ENCODE measurements around the gene TTC4.
A peak's percentile ranks its signal among the peaks of the same experiment; 100 is the strongest.

The TTC4 gene

DNA sequence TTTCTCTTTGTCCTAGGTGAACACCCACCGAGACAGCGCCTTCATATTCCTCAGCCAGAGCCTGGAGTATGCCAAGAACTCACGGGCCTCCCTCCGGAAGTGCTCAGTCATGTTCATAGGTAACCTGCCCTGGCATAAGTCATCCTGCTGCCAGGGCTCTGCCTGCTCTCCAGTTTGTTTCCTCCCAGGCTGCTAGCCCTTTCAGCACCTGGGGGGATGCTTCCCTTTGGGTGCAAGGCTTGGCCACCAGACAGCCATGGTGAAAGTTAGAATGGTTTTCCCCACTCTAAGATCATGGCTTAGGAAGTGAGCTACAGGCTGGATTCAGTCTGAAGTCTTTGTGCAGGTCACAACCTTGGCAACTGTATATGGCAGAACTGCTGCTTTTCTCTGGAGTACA, 9.2 kb upstream of the TTC4 start:
- DNase-seq = no peak

DNA sequence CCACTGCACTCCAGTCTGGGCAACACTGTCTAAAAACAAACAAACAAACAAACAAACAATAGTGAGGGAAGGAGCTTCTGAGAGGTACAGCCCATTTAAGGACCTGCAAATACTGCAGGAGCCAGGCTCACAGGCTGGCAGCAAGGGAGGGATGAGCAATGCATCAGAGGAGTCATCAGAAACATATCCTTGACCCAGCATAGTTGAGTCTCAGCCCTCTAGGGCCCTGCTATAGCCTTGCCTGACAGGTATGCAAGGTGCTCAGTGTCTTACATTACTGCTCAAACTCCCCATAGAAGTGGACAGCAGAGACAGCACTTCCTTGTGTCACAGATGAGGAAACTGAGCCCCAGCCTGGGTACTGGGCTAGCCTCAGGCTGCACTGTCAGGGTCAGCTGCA, 7.3 kb upstream of the TTC4 start:
- no peak for DNase-seq

DNA sequence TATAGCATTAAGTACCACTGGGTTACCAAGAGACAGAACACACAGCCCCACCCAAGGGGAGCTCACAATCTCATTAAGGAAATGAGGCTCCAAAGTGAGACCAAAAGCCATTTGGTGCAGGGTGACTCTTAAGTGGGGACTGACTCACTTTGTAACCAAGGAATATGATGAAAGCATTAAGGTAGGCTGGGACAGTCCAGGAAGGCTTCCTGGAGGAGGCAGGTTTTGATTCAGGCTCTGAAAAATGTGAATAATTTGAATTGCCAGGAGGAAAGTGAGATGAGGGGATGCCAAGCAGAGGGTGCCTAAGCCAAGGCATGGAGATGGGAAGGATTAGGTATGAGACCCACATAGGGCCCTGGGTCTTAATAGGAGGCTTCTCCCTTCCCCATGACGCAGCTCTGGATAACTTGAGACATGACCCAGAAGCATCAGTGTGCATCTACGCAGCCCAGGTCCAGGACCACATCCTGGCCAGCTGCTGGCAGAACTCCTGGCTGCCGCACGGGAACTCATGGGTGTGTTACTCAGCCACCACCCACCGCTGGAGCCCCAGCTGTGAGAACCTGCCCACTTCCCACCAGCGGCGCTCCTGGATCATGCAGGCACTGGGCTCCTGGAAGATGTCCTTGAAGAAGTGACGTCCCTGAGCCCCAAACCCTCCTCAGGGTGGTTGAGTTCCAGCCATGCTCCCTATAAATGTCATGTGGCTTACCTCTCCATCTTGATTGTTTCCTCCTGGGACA, 5.9 kb upstream of the TTC4 start:
- no peak for DNase-seq

DNA sequence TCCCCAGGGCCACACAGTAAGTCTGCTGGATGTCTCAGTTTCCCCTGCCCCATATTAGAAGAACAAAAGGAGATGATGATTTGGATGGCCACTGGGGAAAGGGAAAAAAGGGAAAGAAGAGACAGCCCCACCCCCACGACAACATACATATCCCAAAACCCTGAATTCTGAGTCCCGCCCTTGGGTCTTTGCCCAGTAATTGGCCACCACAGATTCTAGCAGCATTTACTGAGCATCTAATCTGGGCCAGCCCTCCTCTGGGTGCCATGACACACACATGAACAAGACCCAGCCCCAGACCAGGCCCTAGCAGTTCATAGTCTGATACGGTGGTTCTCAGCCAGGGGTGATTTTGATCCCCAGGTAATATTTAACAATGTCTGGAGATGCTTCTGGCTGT, 5.2 kb upstream of the TTC4 start:
- DNase-seq = no peak

DNA sequence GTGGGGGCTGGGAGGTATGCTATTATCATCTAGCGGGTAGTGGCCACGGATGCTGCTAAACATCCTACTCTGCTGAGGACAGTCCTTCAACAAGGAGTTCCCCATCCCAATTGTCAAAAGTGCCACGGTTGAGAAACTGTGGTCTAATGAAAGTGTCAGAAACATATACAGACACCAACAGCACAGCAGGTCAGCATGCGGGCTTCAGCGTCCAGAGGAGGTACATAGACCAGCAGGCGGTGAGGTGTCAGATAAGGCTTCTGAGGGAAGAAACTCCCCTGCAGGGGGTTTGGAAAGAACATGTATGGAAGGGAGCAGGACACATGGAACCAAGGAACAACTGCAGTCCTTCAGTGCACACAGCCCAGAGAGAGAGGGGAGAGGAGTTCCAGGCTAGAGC, 4.8 kb upstream of the TTC4 start:
- DNase-seq = no peak

DNA sequence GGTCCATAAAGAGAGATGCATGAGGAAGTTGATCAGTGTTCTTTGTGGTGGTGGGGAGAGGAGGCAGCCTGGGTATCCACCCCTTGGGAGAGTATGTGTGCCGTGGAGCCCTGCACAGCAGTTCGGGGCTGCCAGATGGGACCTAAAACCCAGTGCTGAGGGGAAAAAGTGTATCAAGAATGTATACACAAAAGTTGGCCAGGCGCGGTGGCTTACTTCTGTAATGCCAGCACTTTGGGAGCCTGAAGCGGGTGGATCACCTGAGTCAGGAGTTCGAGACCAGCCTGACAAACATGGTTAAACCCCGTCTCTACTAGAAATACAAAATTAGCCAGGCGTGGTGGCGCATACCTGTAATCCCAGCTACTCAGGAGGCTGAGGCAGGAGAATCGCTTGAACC, 4.1 kb upstream of the TTC4 start:
- no peak for DNase-seq

DNA sequence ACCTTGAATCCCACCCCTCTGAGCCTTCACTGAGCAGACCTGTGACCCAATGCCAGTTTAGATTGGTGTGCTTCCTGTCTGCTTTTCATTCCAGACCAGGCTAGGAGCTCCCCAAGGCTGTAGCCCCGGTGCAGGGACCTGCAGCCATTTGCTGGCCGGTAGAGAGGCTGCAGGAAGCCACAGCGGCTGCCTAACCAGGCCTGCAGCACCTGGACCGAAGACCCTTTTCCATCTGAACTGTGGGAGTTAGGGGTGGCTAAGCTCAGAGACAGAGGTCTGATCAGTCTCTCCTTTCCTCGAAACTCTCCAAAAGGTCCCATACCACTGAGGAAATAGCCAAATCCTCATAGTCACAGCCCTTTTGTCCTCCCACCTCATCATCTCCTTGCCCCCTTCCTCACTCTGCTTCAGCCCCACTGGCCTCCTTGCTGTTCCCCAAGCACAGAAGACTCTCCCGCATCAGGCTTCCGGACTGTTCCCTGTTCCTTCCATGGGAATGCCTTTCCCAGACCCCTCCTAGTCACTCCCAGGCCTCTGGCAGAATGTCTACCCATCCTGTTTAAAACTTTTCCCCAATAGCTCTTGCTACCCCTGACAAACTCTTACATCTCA, 674 bp upstream of the TTC4 start:
- no peak for DNase-seq

DNA sequence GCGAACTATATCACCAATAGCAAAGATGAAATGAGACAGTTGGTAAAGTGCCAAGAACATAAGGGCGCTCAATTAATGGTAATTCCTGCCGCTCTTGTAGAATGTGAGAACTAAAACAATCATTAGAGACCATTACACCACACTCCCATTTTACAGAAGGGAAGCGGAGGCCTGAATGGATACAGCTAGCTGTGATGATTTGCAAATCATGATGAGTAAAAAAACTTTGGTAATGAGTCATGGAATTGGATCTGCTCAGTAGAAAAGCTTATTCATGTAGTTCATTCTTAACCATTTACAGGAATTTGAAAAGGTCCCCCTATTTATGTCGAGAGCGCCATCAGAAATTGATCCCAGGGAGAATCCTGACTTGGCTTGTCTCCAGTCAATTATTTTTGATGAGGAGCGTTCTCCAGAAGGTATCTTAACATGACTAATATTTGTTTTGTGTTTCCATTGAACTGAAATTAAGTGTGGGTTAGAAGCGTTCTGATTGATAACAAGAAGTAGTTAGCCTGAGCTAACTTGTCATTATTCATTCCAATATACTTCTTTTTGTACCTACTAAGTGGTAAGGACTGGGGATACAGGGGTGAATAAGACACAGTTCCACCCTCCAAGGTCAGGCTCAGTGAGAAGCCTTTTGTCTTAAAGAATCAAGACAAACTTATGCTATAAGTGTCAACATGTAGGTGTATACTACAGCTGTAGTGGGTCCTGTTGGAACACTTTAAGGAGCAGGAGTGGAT, 812 bp downstream of the TTC4 start:
- no peak for DNase-seq

DNA sequence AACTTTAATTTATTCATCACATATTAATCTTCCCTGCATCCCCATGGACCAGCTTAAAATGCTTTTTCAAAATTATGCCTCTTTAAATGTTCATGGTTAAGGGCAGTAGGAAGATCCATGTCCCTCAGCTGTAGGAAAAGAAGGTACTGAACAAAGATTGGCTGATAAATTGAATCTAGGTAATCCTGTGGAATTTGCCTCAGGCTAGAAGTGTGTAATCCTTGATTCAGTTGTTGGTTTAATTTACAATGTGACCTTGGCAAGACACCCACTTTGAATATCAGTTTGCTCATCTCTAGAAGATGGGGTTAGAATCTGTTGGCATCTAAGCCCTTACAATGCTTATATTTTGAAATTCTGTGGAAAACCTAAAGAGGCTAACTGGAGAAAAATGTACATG, 6.1 kb downstream of the TTC4 start:
- no peak for DNase-seq

DNA sequence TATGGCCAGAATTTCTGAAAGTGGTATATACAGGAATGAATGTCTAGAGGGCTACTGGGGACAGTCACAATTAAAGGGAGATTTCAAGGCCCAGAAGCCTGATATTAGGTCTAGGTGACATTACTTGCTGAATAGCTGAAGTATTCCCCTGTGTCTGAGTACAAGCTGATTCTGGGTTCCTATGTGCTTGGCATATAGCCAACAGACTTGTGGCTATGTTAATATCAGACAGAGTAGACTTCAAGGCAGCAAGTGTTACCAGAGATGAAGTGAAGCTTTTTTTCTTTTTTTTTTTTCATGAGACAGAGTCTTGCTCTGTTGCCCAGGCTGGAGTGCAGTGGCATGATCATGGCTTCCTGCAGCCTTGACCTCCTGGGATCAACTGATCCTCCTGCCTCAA, 8.3 kb downstream of the TTC4 start:
- DNase-seq = peak; percentile 58

DNA sequence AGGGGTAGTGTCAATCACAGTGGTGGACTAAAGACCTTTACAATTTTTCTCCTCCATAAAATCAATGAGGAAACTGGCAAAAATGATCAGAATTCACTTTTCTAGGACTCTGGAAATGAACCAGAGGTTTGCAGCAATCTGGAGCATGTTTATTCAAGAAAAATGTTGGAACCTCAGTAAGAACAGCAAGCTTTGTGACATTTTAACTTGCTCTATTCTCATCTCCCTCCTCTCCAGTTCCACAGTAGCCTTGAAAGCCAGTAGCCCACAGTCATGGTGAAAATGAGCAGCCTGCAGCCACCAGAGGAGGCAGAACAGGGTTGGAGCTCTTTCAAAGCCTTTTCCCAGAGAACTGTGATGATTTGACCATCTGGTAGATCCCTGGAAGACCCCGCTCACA, 9.1 kb downstream of the TTC4 start:
- no peak for DNase-seq

DNA sequence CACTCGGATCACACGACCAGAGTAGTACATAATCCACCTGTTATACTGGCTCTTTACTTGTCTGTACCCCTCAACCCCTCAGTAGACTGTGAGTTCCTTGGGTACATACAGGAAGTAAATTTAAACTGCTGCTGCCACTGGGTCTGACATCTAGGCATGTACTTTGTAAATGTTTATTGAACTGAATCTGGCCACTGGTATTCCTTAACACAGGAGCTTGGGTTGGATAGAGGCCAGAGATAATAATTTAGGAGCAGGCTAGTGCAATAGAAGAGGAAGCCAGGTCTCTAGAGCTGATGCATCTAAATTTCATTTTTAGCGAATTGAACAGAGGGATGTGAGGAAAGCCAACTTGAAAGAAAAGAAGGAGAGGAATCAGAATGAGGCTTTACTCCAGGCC, 12.4 kb downstream of the TTC4 start:
- DNase-seq = no peak

DNA sequence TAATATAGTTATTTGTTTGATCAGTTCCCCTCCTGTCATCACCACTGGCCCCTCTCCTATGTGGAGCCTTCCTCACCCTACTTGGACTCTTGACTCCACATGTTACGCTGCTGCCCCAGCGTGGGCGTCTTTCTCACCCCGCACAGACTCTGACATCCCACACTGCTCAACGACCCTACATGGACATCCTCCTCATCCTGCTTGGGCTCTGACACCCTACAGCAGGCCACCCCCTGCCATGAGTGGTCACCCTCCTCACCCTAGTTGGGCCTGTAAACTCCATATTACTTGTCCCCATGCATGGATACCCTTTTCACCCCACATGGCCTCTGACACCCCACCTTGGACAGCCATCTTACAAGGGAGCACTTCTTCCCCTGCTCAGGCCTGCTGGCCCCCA, 21.0 kb downstream of the TTC4 start:
- DNase-seq = no peak

DNA sequence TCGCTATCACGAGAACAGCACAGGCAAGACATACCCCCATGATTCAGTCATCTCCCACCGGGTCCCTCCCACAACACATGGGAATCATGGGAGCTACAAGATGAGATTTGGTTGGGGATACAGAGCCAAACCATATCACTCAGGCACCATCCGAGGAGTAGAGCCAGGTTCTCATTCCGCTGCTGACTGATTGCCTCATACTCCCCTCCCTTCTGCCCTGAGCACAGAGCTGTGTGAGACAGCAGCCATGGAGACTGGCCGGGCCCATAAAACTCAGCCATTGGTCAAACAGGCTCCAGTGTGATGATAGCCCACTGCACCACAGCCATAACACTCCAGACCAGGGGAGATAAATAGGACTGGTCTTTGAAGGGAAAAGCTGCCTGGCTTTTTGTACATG, 22.6 kb downstream of the TTC4 start:
- DNase-seq = no peak

DNA sequence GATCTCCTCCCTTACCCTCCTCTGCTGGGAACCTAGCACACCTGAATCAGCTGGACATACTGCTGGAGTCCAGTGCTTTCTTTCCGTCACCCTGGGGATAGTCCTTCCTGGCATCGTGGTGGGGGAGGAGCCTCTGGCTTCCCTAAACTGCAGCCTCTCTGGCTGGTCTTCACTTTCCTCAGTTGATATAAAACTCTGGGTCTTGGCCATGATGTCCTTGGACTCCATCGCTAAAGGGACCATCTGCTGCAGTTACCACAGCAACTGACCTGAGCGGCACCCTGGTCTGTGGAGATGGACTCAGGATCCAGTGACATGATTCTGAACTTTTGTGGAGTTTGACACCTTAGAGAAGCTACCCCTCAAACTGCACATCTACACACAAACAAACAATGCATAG, 25.9 kb downstream of the TTC4 start:
- no peak for DNase-seq

DNA sequence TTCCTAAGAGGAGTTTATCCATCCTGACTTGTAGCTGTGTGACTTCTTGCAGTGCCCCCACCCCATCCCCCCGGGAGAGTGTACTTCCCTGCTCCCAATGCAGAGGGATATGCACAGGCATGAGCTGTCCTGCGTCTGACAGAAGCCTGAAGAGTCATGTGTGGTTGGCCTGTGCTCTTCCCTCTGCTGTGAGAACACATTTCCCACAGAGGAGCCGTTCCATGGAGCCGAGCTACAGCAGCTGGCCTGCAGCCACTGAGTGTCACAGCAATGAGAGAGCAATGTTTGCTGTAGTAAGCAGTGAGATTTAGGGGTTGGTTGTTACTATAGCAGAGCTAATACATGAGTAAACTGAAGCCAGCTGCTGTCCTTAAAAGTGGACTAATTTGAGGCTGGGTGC, 26.6 kb downstream of the TTC4 start:
- DNase-seq = no peak

DNA sequence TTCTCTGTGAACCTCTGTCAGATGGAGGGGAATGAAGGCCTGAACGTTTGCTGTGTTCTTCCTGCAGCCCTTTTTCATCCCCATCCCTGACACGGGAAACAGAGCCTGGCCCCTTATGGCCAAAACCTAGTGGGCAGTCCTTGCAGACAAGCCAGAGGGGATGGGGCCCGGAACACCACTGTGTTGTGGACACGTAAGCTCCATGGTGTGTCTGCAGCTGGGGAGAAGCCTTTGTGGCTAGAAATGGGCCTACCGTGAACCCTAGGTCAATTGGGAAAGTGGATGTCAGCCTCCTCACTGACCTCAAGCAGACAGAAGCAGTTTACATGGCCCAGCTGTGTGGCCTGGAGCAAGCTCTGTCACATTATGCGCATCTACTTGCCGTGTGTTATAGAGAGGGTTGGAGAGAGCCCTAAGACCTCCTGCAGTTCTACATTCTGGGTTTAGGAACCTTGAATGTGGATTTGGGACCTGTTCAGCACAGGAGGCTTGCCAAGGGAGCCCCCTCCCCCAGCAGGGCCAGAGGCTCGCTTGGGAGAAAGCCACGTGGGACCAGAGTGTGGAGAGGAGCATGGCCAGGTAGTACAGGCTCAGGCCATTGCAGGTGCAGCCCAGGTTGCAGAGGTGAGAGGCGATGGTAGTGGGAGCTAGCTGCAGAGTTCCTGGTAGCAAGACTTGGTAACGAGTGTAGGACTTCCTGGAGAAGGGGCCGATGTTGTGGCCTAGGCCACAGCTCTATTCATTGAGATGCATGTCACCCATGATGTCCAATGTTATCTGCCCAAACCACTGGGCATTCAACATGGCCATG, 28.0 kb downstream of the TTC4 start:
- no peak for DNase-seq

DNA sequence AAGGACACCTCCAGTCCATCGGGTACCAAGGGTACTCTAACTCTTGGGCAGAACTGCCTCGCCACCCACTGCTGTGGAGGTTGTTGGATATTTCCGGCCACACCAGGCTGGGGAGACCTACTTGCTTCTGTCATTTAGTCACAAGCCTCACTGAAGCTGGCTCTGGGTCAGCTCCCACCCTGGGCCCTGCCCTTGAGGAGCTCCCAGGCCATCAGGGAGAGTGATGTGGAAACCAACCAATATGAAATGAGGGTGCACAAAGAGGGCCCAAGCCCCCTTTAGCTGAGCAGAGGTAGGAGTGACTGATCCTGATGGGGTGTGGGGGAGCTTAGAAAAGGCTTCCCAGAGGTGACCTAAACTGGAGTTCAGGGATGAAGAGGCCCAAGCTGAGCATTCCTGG, 29.0 kb downstream of the TTC4 start:
- DNase-seq = no peak

DNA sequence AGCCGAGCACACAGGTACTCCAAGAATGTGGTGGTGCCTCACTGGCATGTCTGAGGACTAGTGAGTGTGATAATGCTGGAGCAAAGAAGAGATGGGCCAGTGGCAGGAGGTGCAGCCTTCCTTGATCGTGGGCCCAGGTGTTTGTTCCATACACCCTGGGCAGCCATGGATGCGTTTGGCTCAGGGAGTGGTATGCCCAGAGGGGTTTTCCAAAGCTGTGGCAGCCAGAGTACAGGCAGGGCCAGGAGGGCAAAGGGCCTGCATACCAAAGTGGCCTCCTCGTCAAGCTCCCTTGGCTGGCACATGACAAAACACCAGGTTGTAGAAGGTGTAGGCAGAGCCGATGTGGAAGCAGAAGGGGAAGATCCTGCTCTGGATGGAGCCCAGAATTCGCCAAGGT, 29.6 kb downstream of the TTC4 start:
- no peak for DNase-seq

DNA sequence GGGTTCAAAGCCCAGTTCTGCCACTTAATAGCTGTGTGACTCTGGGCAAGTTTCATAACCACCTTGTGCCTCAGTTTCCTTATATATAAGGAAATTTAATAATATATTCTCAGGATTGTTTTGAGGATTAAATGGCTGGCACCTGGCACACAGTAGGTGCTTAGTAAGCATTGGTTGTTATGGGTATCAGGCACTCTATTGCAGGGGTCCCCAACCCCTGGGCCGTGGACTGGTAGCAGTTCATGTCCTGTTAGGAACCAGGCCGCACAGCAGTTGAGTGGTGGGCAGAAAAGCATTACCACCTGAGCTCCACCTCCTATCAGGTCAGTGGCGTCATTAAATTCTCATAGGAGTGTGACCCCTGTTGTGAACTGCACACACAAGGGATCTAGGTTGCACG, 30.2 kb downstream of the TTC4 start:
- DNase-seq = no peak

DNA sequence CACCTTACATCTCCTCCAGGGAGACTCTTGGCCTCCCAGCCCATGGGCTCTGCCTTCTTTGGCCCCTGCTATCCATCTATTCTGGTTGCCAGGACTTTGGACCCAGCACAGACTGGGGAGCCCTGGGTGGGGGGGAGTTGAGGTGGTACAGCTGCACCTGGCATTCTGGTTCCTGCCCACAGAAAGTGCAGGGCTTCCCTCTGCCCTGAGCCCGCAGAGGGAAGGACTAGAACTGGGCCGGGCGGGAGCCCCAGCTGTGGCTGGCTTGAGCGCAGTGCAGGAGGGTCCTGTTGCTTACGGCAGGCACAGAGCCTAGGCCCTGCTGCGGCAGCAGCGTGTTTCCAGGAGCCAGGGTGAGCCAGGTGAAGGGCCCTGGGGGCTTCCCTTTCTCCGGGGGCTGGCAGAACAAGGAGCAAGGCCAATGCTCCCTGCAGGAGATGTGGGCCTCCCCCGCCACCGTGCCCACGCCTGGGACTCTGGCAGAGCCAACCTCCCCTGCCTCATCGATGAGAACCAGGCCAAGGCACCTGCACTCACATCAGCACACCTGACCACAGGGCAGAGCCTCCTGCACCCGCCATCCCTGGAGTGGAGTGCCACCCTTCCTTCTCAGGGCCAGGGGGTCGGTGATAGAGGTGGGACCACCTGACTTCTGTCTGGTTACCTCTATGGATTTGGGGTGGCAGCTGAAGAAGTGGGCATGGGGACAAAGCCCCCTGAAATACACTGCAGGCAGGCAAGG, 32.6 kb downstream of the TTC4 start:
- no peak for DNase-seq

DNA sequence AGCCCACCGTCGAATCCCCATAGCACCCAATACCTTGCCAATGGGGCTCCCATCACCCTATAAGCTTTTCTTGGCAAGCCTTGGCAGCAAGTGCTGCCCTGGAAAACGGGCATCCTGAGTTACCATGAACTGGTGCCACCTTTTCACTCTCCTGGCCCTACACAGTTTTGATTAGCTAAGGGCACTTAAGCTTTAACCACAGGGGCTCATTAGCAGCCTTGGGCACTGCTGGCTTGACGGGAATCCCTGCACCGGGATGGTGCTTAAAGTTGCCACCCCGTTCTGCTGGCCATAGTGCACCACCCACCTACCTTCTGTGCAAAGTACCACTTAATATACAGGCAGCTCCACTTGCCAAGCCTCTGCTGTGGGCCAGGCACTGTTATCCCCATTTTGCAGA, 34.9 kb downstream of the TTC4 start:
- no peak for DNase-seq

DNA sequence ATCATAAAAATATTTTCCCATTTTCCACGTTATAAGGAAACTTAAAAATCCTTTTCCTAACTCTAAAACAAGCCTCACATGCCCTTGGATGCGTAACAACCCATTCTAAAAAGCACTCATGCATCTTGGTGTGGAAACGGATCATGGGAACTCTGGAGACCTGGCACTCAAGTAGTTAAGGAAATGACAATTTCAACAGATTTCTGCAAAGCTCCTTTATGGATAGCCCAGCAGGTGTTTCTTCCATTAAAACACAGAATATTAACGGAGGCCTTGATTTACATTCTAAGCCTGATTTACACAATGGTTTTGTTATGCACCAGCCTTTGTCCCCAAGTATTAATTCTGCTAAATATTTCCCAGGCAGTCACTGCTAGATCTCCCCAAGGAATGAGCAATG, 35.8 kb downstream of the TTC4 start:
- DNase-seq = no peak
